ENCODE data around the gene ZBTB16.

The ZBTB16 gene

DNA sequence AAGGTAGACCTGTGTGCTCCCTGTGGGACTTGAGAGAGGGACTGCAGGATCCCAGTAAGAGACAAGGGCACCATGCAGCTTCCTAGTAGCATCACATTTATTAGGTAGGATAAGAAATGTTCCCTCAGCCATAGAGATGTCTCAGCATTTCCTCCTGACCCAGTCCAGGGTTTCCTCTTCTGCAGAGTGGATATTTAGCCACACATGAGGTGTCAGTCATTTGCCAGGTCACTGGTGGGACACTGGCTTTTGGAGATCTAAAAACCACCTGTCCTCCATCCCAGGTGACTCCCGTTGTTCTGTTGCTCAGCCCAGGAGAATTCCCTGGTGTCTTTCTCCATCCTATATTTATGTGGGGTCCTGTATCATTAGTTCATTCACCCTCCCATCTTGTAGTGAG is 119.1 kb downstream of the ZBTB16 start:
- no peak overlapping the region for H3K27ac ChIP-seq (ENCODE audit: low read length)

DNA sequence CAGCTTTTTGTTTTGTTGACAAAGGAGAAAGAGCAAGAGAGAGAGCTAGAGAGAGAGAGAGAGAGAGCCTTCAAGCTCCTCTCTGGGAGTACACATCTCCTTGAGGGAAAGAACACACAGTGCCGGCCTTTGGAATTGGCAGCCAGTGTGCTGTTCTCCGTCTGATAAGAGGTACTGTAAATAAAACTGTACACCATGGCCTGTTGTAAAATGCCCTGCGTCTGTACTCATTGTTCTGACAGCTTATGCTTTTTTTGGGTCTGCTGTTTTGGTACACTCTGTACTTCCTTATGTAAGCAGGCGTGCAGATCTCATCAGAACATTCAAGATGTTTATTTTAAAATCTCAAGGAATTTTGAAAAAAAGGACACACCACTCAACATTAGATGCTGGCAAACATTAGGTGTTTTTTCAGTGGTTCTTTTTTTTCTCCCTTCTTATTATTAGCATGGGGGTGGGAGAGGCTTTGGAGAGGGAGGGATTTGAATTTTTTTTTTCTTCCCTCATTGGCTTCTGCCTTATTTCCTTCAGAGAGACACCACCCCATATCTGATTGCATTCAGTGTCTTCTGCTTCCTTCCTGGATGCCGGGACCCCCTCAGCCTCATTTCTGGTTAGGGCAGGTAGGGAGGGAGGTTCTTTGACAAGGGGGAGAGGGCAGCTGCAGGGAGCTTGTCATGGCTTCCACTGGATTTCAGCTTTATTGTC is 119.9 kb downstream of the ZBTB16 start:
- Histone ChIP-seq H3K4me3 (ENCODE audit: low read length) (no peak overlapping the region), H3K4me1 (ENCODE audit: insufficient read depth, low read length) (no peaks in the 10 kb centered on the region), H3K27me3 (ENCODE audit: insufficient read depth, low read length) (no peaks in the 10 kb centered on the region), H3K36me3 (ENCODE audit: insufficient read depth, low read depth, low read length) (no peaks in the 10 kb centered on the region), H3K27ac (ENCODE audit: low read length) (no peak overlapping the region), H3K9ac (ENCODE audit: low read depth, low read length) (no peak overlapping the region), H3K9me3 (ENCODE audit: insufficient read depth, low read depth, low read length) (no peaks in the 10 kb centered on the region)

More for the DNA sequence above, 119.1 kb downstream of the ZBTB16 start:
- H3K36me3 ChIP-seq (ENCODE audit: insufficient read depth, low read depth, low read length): no peaks in the 10 kb centered on the region
- H3K4me3 ChIP-seq (ENCODE audit: low read length): no peak overlapping the region
- H3K9ac ChIP-seq (ENCODE audit: low read depth, low read length): no peak overlapping the region
- no peaks in the 10 kb centered on the region for H3K27me3 ChIP-seq (ENCODE audit: insufficient read depth, low read length)
- H3K4me1 ChIP-seq (ENCODE audit: insufficient read depth, low read length): no peaks in the 10 kb centered on the region
- no peaks in the 10 kb centered on the region for H3K9me3 ChIP-seq (ENCODE audit: insufficient read depth, low read depth, low read length)

DNA sequence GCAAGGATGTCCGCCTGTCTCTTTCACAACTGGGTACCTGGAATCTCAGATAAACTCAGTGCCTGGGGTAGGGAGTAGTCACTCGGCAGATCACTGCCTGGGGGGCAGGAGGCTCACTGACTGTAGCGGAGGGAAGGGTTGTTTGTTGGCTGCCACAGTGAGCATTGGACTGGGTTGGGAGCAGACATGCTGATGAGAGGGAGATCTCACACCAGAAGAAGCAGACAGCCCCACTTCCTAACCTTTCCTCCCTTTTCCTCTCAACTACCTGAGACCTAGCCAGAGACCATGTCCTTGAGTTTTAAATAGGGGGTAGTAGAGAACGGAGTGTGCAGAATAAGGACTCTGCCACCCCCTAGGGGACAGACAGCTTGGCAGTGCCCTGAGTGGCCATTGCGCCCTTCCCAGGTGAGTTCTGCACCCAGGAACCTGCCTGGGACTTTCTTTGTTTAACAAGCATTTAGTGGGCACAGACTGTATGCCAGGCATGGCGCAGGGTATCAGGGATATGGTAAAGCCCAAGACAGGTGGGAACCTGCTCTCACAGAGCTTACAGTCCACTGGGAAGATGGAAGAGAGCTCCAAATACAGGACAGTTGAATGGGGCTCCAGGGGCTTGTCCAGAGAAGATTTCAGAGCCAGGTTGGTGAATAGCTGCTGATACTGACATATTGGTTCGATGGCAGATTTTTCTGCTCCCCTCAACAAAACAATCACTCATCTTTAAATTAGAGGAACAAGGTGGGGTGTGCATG is 121.0 kb downstream of the ZBTB16 start:
- no peaks in the 10 kb centered on the region for H3K27me3 ChIP-seq (ENCODE audit: insufficient read depth, low read length)
- H3K4me3 ChIP-seq (ENCODE audit: low read length): no peak overlapping the region
- no peaks in the 10 kb centered on the region for H3K9me3 ChIP-seq (ENCODE audit: insufficient read depth, low read depth, low read length)
- no peaks in the 10 kb centered on the region for H3K4me1 ChIP-seq (ENCODE audit: insufficient read depth, low read length)
- no peak overlapping the region for H3K9ac ChIP-seq (ENCODE audit: low read depth, low read length)
- no peaks in the 10 kb centered on the region for H3K36me3 ChIP-seq (ENCODE audit: insufficient read depth, low read depth, low read length)
- no peak overlapping the region for H3K27ac ChIP-seq (ENCODE audit: low read length)

DNA sequence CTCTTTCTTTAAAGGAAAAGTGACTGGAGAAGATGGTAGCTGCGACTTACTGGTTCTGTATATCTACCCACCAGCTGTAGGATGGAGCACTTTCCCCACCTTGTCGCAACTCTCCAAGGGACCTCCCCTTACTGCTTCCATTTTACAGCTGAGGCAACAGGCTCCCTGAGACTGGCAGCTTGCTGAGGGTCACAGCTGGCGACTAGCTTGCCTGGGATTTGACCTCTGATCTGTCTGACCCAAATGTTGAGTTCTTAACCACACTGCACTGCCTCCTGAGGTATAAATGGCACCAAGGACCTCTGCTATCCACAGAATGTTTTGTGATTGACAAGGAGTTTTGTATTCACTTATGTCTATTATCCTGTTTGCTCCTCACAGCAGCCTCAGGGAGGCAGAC is 121.7 kb downstream of the ZBTB16 start:
- Histone ChIP-seq H3K27me3 (ENCODE audit: insufficient read depth, low read length) (no peaks in the 10 kb centered on the region), H3K9ac (ENCODE audit: low read depth, low read length) (no peak overlapping the region), H3K4me1 (ENCODE audit: insufficient read depth, low read length) (no peaks in the 10 kb centered on the region), H3K9me3 (ENCODE audit: insufficient read depth, low read depth, low read length) (no peaks in the 10 kb centered on the region), H3K36me3 (ENCODE audit: insufficient read depth, low read depth, low read length) (no peaks in the 10 kb centered on the region), H3K27ac (ENCODE audit: low read length) (no peak overlapping the region), H3K4me3 (ENCODE audit: low read length) (no peak overlapping the region)

DNA sequence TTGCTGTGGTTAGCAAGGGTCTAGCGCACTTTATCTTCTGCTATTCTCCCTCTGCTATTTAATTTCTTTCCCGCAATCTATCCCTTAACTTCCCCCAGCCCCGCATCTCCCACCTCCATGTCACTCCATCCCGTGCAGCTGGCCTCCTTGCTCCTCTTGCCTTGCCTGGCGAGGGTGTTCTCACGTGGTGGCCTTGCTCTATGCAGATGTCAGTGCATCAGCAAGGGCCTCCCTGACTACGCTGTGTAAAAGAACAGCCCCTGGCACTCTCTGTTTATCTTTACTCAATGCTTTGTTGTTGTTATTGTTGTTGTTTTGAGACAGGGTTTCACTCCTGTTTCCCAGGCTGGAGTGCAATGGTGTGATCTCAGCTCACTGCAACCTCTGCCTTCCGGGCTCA is 122.2 kb downstream of the ZBTB16 start:
- H3K4me1 ChIP-seq (ENCODE audit: insufficient read depth, low read length): no peaks in the 10 kb centered on the region
- no peaks in the 10 kb centered on the region for H3K36me3 ChIP-seq (ENCODE audit: insufficient read depth, low read depth, low read length)
- H3K9ac ChIP-seq (ENCODE audit: low read depth, low read length): no peak overlapping the region
- H3K9me3 ChIP-seq (ENCODE audit: insufficient read depth, low read depth, low read length): no peaks in the 10 kb centered on the region
- H3K4me3 ChIP-seq (ENCODE audit: low read length): no peak overlapping the region
- H3K27me3 ChIP-seq (ENCODE audit: insufficient read depth, low read length): no peaks in the 10 kb centered on the region
- no peak overlapping the region for H3K27ac ChIP-seq (ENCODE audit: low read length)

DNA sequence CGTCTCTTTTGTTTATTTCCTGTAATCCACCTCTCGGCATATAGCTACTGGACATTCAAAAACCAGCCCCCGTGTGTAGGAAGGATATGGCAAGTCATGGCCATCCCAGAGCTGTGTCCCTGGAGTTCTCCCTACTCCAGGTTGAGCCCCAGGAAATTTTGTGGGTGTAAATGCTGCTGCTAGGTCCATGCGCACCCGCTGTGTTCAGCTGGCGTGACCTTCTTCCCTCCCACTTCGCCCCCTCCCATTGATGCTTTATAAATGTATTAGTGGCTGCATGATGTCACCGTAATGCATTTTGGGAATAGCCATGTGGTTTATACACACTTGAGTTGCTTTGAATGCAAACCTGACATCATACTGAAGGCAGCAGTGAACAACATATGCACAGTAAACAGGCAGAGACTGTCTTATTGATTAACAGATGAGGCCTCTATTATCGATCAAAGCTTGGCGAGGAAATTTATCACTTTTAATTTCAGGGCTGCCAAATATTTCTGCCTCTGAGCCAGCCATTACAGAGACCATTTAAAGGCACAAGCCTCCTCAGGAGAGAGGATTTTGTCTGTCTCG is 123.0 kb downstream of the ZBTB16 start:
- Histone ChIP-seq H3K4me3 (ENCODE audit: low read length) (no peak overlapping the region), H3K27me3 (ENCODE audit: insufficient read depth, low read length) (no peaks in the 10 kb centered on the region), H3K9ac (ENCODE audit: low read depth, low read length) (no peak overlapping the region), H3K4me1 (ENCODE audit: insufficient read depth, low read length) (no peaks in the 10 kb centered on the region), H3K27ac (ENCODE audit: low read length) (no peak overlapping the region), H3K9me3 (ENCODE audit: insufficient read depth, low read depth, low read length) (no peaks in the 10 kb centered on the region), H3K36me3 (ENCODE audit: insufficient read depth, low read depth, low read length) (no peaks in the 10 kb centered on the region)

DNA sequence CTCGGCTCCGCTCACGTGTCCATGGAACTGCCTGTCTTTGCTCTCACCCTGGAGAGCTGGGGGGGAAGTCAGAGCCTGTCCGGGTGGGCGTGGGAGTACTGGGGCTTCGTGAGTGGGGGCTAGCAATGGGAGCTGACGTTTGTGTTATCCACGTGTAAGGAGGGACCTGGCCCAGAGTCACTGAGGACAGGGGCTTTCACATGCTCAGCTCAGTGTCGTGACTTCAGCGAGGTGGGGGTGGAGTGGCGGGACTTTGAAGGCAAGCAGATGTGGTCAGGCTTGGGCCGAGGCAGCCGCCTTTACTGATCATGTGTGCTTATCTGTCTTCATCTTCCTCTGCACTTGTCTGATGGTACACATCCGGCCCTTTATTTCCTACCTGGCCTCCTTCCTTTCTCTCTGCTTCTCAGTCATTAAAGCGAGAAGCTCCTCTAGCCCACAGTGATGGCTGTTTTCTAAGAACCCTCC is 123.6 kb downstream of the ZBTB16 start:
- H3K4me1 ChIP-seq (ENCODE audit: insufficient read depth, low read length): no peaks in the 10 kb centered on the region
- no peaks in the 10 kb centered on the region for H3K27me3 ChIP-seq (ENCODE audit: insufficient read depth, low read length)
- no peak overlapping the region for H3K9ac ChIP-seq (ENCODE audit: low read depth, low read length)
- no peaks in the 10 kb centered on the region for H3K9me3 ChIP-seq (ENCODE audit: insufficient read depth, low read depth, low read length)
- H3K36me3 ChIP-seq (ENCODE audit: insufficient read depth, low read depth, low read length): no peaks in the 10 kb centered on the region
- H3K4me3 ChIP-seq (ENCODE audit: low read length): no peak overlapping the region
- H3K27ac ChIP-seq (ENCODE audit: low read length): no peak overlapping the region

DNA sequence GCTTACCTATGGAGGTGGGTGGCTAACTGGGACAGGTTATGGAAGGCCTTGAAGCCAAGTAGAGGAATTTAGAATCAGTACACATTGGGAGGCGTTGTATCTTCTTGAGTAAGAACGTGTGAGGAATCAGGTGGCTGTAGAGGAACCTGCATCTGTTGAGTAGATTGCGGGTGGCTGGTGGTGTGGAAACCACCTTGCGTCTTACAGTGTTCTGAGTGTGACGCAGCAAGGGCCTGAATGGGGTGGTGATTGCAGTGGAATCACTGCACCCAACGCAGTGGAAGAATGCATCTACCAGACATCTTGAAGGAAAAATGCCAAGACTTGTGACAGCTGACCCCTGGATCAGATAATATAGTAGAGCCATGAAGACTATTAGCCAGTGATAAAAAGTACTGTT is 125.9 kb downstream of the ZBTB16 start:
- H3K4me1 ChIP-seq (ENCODE audit: insufficient read depth, low read length): no peaks in the 10 kb centered on the region
- no peak overlapping the region for H3K27ac ChIP-seq (ENCODE audit: low read length)
- H3K9me3 ChIP-seq (ENCODE audit: insufficient read depth, low read depth, low read length): no peaks in the 10 kb centered on the region
- H3K9ac ChIP-seq (ENCODE audit: low read depth, low read length): no peak overlapping the region
- H3K4me3 ChIP-seq (ENCODE audit: low read length): no peak overlapping the region
- no peaks in the 10 kb centered on the region for H3K36me3 ChIP-seq (ENCODE audit: insufficient read depth, low read depth, low read length)
- no peaks in the 10 kb centered on the region for H3K27me3 ChIP-seq (ENCODE audit: insufficient read depth, low read length)

DNA sequence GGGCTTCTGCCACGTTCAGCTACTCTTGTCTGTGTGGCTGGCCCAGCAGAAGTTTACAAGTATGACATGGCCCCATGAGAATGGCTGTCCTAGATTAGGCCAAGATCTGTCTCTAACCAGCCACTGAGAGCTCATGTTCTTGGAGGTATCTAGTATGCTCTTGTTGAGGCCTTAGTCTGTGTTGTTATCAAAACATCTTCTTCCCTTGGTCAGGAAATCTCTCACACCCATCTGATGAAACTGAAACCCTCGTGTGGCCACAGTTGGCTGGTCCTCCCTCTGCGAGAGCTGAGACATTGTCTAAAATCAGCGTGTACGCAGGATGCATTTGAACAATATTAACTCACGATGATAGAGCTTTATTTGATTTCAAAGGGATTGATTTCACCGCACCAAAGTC is 127.7 kb downstream of the ZBTB16 start:
- Histone ChIP-seq H3K9ac (ENCODE audit: low read depth, low read length) (no peak overlapping the region), H3K4me1 (ENCODE audit: insufficient read depth, low read length) (no peaks in the 10 kb centered on the region), H3K27me3 (ENCODE audit: insufficient read depth, low read length) (no peaks in the 10 kb centered on the region), H3K27ac (ENCODE audit: low read length) (no peak overlapping the region), H3K4me3 (ENCODE audit: low read length) (no peak overlapping the region), H3K36me3 (ENCODE audit: insufficient read depth, low read depth, low read length) (no peaks in the 10 kb centered on the region), H3K9me3 (ENCODE audit: insufficient read depth, low read depth, low read length) (no peaks in the 10 kb centered on the region)

DNA sequence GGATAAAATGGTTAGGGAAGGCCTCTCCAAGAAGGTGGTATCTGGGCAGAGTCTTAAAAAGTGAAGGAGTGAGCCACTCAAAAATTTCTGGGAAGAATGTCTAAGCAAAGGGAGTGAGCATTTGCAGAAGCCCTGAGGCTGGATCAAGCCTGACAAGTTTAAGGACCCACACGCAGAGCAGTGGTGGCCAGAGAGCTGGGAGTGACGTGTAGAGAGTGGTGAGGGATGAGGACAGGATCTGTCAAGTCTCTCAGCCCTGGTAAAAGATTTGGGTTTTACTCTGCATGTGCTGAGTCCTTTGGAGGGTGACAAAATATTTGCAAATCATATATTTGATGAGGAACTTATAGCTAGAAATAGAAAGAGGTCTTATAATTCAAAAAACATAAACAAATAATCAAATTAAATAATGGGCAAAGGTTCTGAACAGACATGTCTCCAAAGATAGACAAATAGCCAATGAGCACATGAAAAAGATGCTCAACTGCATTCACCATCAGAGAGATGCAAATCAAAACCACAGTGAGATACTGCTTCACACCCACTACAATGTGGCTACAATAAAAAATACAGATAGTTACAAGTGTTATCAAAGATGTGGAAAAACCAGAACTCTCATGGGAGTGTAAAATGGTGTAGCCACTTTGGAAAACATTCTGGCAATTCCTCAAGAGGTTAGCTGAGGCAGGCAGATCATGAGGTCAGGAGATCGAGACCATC is 129.5 kb downstream of the ZBTB16 start:
- H3K9me3 ChIP-seq (ENCODE audit: insufficient read depth, low read depth, low read length): no peaks in the 10 kb centered on the region
- H3K4me1 ChIP-seq (ENCODE audit: insufficient read depth, low read length): no peaks in the 10 kb centered on the region
- no peak overlapping the region for H3K27ac ChIP-seq (ENCODE audit: low read length)
- H3K4me3 ChIP-seq (ENCODE audit: low read length): no peak overlapping the region
- no peaks in the 10 kb centered on the region for H3K27me3 ChIP-seq (ENCODE audit: insufficient read depth, low read length)
- H3K36me3 ChIP-seq (ENCODE audit: insufficient read depth, low read depth, low read length): no peaks in the 10 kb centered on the region
- no peak overlapping the region for H3K9ac ChIP-seq (ENCODE audit: low read depth, low read length)

DNA sequence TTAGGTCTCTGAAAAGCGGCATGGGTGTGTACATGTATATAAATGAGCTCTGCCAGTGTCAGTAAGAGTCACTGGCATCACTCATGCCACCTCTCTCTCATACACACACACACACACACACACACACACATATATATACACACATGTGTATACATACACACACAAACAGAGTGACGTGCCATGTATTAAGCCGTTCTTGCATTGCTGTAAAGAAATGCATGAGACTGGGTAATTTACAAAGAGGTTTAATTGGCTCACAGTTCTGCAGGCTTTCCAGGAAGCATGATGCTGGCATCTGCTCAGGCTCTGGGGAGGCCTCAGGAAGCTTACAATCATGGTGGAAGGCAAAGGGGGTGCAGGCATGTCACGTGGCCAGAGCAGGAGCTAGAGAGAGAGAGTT is 131.1 kb downstream of the ZBTB16 start:
- Histone ChIP-seq H3K27me3 (ENCODE audit: insufficient read depth, low read length) (no peaks in the 10 kb centered on the region), H3K4me3 (ENCODE audit: low read length) (no peak overlapping the region)

More for the DNA sequence above, 131.1 kb downstream of the ZBTB16 start:
- Histone ChIP-seq H3K36me3 (ENCODE audit: insufficient read depth, low read depth, low read length) (no peaks in the 10 kb centered on the region), H3K27ac (ENCODE audit: low read length) (no peak overlapping the region), H3K9me3 (ENCODE audit: insufficient read depth, low read depth, low read length) (no peaks in the 10 kb centered on the region), H3K4me1 (ENCODE audit: insufficient read depth, low read length) (no peaks in the 10 kb centered on the region), H3K9ac (ENCODE audit: low read depth, low read length) (no peak overlapping the region)

Data from iPS-20b (cell line).